C1 segment of cervical spinal cord (tissue), 14 donors: ENCODE data around the gene DPH6.

Source experiments
- DNase-seq, 14 donors: peaks; one replicate each; lab custom pipeline; 2025; lab: John Stamatoyannopoulos, UW

The DPH6 gene

DNA sequence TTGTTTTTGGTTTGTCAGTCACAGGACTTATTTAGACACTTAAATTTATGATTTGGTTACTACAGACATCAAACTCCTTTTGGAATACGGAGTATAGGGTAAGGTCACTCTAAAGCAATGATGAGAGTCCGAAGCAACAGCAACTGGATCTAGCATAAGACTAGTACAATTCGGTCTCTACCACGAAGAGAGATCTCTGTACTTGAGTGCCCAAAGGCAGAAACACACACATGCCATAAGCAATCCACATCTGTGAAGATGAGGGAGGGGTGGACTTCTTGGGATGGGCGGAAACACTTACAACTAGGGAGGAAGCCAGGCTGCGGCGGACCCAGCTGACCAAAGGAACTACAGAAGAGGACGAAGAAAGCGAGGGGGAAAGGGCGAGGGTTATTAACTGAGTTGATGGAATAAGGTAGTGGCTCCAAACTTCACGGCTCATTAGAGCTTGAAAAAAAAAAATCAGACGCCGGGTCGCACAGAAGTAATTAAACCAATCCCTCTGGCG, 595 bp downstream of the DPH6 start:
- DNase-seq = peak in 5 of 14 donors; percentile 45 to 73 (median 59)

DNA sequence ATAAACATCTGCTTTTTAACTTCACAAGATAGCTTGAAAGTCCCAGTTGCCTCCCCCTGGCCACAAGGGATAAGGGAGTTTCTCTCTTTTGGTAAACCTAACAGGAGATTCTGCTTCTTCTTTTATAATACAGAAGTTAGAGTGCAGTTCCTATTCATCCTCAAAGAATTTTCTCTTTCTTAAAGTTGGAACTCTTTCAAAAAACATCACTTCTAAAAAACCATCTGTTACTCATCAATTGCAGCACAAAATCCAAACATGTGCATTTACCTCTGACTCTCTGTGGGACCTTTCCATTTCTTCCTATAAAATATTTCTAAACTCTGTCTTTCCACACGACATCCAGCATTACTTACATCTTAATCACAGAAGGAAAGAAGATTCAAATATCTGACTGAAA, 5.1 kb downstream of the DPH6 start:
- no peak for DNase-seq

DNA sequence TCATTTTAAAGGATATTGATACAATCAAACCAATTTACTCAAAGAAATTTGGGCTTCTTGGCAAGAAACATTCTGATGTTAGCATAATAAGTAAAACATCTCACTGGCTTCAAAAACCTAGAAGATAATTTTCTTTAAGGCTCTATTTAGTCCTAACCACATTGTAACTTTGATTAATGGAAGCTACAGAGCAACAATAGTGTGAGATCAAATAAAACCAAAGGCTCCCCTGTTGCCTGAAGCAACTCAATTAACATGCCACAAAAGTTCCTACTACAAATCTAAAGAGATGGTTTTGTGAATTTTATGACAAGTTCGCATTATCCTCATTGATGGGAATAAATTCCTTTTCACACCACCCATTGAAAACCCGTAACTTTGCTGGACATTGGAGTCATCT, 5.9 kb downstream of the DPH6 start:
- DNase-seq = no peak

DNA sequence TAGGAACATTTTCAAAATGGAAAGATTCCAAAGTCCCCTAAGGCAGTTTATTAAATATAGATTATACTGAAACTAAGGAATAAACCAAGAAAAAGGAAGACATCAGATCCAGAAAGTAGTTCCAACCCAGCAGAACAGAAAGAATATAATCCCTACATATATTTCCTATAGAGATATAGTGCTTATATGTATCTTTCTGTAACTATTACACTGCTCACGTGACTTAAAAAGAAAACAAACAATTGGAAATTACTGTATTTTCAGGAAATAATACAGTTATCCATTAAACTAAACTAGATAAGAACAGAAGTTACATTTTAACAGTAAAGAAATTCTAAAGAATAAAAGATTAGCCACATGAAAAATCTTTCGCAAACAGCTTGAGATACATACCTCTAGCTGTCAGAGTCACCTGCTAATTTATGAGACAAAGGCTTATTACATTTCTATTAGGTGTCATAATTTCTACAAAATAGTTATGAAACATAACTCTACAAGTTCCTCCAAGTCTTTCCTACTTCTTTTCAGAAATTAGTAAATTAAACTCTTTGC, 10.5 kb downstream of the DPH6 start:
- DNase-seq = no peak

DNA sequence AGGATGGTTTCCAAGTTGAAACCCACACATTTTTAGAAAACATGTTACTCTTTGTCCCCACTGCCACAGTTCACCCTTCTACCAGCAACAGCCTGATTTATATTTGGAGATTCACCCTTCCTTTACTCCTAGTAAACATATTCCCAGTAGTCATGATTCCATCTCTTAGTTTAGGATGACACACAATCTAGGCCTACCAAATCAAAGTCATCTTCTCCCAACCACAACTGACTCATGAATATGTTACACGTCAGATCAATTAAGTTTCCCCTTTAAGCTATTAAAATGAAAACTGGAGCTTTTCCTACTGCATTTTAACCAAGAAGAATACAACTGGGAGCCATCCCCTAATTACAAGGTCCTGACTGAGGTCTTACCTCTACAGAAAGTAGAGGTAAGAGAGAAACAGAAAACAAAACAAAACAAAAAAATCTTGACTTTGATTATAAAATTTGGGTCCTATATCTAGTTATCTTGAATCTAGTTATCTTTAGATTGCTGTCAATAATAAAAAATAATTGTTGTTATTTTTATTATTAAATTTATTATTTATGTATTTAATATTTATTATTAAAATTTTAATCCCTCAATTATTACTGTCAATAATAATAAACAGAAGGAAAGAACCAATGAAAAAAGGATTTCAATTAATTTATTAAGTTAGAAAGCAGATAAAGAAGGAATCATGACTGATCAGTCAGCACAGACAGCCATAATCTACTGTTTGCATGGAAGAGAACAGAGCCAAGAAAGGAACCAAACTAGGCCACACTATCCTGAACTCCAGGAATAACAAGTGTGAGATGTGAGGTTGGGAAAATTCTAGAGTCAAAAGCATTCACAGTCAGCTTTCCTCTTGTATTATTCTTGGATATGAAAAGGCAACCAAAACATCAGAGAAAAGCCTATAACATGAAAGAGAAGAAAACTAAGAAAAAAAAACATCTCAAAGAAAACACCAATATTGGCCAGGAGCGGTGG, 12.5 kb downstream of the DPH6 start:
- no peak for DNase-seq

DNA sequence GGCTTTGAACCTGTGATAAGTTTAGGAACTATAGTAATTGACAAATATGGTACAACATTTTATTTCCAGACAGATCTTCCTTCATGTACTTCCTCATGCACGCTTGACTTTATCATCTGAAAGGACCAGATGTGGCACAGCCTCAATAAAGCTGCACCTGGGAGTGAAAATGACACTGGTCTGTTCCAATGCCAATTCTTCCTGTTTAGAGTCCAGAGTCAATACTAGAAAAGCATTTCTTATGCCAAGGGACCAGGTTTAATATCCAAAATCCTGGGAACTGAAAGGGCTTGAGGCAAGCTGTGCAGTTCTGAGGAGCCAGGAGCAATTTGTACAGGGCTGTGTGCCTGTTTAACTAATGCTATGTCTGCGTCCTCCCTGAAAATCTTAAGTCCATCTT, 15.3 kb downstream of the DPH6 start:
- DNase-seq = no peak

DNA sequence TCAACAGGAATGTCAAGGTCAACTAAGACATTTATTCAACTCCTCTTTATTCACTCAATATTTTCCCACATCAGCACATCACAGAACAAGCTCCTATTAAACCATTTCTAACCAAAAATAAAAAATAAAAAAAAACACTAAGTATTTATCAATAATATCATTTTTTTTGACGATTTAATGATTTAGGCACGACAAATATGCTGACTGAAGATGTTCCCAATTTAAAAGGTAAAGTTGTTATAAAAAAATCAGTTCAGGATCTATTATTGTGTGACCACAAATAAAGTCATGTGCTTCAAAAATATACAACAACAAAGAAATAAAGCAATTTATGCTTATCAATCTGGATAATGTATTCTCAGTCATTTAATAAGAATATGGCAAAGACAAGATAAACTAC, 16.2 kb downstream of the DPH6 start:
- DNase-seq = no peak

DNA sequence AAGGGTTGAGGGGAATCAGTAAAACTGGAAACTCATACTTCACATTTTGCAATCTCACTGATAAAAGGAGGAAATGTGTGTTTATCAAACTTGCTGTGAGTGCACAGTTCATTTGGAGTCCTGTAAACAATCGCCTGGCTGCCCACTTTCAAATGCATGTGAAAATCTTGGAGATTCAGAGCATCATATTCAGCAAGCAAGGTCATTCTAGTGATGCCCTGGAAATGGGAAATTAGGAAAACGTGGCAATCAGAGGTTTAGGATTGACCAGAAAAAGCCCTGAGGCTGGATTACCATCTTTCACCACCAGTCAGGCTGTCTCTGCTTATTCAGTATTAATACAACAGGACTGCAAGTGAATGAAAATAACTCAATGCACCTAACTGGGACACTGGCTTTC, 23.9 kb downstream of the DPH6 start:
- no peak for DNase-seq

DNA sequence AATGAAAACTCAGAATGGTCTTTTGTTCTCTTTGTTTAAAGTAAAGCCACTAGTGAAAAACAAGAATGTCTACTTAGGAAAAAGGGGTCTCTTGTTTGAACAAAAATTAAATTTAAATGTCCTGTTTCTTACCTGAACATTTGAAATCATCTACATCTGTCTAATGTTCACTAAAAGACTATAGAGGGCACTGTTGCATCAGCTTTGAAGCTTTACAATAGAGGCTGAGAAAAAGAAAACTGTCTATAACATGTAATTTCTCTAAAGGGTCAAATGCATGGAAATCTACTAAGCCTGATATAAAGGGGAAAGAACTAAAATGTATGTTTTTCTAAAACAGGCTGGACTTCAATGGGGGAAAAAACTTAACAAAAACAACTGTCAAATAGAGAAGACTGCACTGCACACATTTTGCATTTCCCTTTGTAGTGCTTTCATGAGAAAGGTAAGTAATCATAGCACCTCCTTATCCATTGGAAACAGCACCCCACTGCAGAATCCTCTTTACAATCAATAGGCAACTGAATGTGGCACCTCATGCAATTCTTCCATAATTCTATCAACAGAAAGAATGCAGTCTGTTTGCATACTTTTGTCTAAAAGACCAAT, 26.3 kb downstream of the DPH6 start:
- no peak for DNase-seq

DNA sequence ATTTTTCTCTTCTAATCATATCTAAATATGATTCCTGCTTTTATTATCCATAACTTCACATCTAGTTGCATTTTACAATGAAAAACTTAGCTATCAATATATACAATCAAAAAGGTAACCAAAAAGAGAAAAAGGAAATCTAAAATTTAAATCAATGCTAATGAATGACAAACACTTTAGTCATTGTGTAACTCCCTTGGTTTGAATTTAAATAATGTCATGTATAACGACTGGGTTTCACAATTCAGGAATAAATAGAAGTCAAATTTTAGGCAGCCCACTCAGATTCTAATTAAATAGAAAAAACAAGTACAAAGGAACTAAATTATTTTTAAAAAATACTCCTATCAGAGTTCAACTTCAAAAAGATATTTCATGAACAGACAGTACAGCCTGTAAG, 26.9 kb downstream of the DPH6 start:
- DNase-seq = no peak

DNA sequence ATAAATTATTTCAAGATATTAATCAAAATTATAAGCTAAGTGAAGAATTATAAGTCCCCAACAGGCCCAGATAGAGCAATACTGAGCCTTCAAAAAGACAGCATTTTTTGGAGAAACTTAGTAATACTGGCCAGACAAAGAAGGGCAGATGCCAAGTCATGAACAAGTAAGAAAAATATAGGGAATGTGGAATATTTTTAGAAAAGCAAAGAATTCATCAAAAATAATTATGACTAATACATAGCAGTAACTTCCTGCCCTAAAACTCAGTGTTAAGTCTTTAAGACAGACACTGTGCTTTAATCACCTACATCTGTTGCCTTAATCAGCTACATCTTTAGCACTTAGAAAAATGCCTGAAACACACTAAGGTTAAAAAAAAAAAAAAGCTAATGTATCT, 31.2 kb downstream of the DPH6 start:
- no peak for DNase-seq

DNA sequence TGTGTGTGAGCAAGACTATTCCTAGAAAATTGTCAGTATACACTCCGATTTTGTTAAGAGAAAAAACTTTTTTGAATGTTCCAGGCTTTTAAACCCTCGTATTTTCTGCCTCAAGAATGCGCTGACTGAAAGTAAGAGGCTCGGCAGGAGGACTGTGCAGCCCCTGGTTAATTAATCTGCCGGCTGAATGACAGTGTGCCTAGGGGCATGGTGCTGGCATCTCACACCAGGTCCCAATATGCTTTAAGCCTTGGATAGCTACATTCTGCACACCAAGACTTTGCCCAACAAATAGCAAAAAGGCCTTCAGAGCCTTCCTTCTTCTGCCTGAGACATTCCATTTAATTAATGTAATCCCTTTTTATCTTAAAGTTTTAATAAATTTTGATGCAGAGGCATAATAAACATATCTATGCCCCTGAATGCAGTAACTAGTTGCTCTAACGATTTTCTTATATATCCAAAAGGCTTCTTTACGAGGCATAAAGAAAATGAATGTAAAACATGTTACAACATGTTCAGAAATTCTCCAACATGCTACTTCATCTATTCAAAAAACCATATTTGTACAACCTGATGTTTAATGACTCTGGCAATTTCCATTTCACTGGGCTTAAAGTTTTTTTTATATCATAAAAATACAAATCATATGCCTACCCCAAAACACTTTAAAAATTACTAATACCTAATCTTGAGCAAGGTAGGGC, 37.9 kb downstream of the DPH6 start:
- no peak for DNase-seq

DNA sequence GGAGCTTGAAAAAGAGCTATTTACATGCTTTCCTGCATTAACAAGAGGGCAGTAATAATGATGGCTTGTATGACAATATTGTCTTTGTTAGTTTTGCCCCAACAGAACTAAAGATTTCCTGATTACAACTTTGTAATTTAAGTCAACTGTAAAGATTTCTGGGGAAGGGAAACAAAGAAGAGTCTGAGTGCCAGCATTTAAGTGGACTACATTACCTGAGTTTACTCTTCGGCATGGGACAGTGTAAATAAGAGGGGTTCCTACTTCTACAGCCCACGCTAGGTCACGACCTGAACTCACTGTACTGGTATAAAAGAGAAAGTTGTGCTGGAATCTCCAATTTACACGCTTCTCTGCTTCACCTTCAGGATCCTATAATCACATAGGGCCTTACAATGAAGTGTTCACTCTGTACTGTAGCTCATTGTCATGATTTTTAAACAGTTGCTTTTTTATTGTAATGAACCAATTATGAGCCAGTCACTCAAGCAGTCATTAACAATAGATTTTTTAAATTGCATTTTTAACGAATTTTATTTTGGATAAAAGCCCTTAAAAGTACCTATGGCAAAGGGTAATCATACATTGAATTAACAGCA, 39.6 kb downstream of the DPH6 start:
- DNase-seq = no peak

DNA sequence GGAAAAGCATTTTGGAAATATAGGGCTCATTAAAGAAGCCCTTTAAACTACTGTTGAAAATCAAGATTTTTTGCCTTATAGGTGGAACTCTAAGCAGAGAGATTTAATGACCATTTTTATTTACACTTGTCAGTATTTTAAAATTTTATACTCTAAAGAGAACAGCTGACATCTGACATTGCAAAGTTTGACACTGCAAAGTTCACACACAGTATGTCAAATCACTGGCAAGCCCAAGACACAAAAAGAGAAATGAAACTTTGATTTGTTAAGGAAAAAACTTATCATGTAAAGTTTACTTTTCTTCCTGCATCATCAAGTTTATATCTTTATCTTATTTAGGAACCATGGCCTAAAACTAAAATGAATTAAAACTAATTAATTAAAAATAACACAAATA, 40.2 kb downstream of the DPH6 start:
- DNase-seq = no peak

DNA sequence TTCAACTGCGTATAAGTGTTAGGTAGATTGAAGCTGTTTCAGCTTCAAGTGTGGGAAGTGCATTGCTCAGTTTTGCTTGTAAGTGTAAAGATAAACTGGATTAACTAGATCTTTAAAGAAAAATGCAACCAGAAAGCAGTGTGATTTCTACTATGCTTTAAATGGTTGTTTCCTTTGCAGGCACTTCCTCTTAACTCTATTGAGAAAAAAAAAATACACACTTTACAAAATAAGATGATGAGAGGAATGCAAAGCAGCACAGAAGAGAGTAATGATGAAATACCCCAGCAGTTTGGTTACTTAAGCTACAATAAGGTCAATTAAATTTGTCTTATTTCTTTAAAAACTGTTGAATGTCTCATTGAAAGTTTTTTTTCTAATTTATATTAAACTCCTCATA, 40.8 kb downstream of the DPH6 start:
- no peak for DNase-seq

DNA sequence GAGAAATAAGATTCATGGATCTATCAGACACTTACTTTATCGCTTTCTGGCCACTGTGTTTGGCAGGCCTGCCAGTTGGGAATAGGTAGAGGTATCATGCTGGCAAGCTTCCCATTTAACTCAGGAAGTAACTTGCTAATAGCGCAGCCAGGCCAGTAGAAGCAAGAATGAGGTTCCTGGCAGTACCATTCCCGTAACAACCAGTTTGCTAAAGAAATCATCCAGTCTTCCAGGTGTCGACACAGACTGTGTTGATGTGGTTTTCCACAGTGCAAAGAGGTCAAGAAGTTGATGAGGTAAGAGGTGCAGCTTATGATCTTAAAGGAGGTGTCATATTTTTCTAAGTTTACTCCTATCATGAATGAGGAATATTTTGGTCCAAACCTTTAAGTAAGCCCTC, 46.2 kb downstream of the DPH6 start:
- DNase-seq = no peak

DNA sequence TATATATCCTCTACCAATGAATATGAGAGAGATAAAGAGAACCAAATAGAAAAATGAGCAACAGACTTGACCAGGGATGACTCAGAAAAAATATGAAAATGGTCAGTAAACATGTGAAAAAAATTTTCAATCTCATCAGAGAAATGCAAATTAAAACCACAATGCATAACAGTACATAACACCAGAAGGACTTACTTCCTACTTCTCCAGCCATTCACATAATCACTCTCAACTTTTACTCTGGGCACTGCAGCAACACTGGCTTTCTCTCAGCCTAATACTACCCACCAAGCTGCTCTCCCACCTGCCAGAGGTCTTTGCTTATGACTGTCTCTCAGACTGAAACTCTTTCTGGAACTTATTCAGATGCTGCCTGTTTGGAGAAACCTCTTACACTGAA, 49.4 kb downstream of the DPH6 start:
- no peak for DNase-seq

DNA sequence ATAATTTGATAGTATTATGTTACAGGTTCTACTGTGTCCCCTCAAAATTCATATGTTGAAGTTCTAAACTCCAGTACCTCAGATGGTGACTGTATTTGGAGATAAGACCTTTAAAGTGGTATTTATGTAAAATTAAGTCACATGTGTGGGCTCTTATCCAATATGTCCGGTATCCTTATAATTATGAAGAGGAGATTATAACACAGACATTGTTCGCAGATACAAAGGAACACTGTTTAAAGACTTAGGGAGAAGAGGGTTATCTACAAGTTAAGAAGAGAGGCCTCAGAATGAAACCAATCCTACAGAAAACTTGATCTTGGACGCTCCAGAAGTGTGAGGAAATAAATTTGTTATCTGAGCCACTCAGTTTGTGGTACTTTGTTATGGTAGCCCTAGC, 50.9 kb downstream of the DPH6 start:
- DNase-seq = no peak

DNA sequence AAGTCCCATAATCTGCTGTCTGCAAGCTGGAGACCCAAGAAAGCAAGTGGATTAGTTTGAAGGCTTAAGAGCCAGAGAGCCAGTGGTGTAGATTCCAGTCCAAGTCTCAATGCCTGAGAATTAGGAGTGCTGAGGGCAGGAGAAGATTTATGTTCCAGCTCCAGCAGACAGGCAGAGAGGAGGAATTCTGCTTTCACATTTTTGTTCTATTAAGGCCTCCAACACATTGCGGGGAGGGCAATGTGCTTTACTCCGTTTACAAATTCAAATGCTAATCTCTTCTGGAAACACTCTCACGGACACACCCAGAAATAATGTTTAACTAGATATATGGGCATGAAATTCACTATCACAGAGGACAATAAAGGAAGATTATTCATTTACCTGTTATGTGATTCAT, 54.0 kb downstream of the DPH6 start:
- no peak for DNase-seq

DNA sequence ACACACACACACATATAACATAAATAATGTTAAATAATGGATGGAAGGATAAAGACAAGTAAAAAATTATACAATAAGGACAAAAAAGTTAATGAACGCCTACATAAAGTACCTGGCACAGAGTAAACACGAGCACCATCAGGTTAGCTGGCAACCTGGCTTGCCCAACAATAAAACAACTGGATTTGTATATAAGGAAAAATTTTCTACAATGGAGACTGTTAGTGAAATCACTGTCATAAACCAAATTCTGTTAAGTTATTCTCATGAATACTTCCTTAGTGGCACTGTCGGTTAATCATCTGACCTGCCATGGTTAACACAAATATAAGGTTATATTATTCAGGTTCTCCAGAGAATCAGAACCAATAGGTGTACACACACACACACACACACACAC, 54.8 kb downstream of the DPH6 start:
- no peak for DNase-seq

DNA sequence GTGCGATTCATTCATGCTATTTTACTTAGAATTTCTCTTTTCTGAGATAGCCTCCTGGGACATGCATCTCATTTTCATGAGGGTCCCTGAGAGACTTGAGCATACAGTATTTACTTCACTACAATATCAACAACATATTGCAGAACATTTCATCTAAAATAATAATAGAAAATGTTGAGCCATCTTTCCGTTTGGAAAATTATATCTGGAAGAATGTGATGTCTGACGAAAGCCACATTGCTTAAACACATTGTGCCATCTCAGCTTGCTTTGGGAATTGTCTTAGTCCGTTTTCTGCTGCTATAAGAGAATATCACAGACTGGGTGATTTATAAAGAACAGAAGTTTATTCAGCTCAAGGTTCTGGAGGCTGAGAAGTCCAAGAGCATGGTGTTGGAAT, 55.5 kb downstream of the DPH6 start:
- DNase-seq = no peak

DNA sequence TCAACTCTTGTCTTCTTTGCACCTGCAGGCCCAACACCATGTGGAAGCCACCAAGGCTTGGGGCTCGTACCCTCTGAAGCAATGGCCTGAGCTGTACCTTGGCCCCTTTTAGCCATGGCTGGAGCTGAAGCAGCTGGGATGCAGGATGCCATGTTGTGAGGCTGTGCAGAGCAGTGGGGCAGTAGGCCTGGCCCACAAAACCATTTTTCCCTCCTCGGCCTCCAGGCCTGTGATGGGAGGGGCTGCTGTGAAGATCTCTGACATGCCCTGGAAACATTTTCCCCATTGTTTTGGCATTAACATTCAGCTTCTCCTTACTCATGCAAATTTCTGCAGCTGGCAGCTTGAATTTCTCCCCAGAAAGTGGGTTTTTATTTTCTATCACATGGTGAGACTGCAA, 58.5 kb downstream of the DPH6 start:
- no peak for DNase-seq
